Neural progenitor cell (in vitro differentiated cells): Measurements from ENCODE around the gene SV2B. TPM values are rescaled to one million over a fixed set of nuclear protein-coding genes. Genes with fewer than 3 reads are reported as not detected.

Source experiments
- DNase-seq: peaks from one replicate; pipeline ENCODE4 v3.0.0-alpha.2; 2016; ENCODE audit warnings: low spot score
- H2AFZ ChIP-seq: fragments of 200-600 bp; sonication (generic); replicated peaks from 2 replicates; pipeline ENCODE4 v1.6.1; 2016; ENCODE audit warnings: antibody characterized with exemption
- H3F3A ChIP-seq: fragments of 200-600 bp; sonication (generic); 2 replicates; pipeline ENCODE4 v1.6.1; 2016; ENCODE audit warnings: antibody characterized with exemption, low read depth
- H3K27ac ChIP-seq: fragments of 200-600 bp; sonication (generic); 2 replicates; pipeline ENCODE4 v1.5.1; 2016; ENCODE audit warnings: mild to moderate bottlenecking
- H3K27me3 ChIP-seq: fragments of 200-600 bp; sonication (generic); 2 replicates; pipeline ENCODE4 v1.6.1; 2016; ENCODE audit warnings: mild to moderate bottlenecking, moderate library complexity
- H3K36me3 ChIP-seq: fragments of 200-600 bp; sonication (generic); 2 replicates; pipeline ENCODE4 v1.5.1; 2016
- H3K4me1 ChIP-seq: fragments of 200-600 bp; sonication (generic); 2 replicates; pipeline ENCODE4 v1.6.1; 2016; ENCODE audit warnings: mixed run types
- H3K4me2 ChIP-seq: fragments of 200-600 bp; sonication (generic); 2 replicates; pipeline ENCODE4 v1.6.1; 2016
- H3K4me3 ChIP-seq: fragments of 200-600 bp; sonication (generic); 2 replicates; pipeline ENCODE4 v1.5.1; 2016
- H3K79me2 ChIP-seq: fragments of 200-600 bp; sonication (generic); 2 replicates; pipeline ENCODE4 v1.6.1; 2016; ENCODE audit warnings: low read depth
- H3K9ac ChIP-seq: fragments of 200-600 bp; sonication (generic); 2 replicates; pipeline ENCODE4 v1.6.1; 2016
- H3K9me3 ChIP-seq: fragments of 200-600 bp; sonication (generic); 2 replicates; pipeline ENCODE4 v1.5.1; 2016; ENCODE audit warnings: low read depth
- H4K20me1 ChIP-seq: fragments of 200-600 bp; sonication (generic); 2 replicates; pipeline ENCODE4 v1.6.1; 2016; ENCODE audit warnings: low read depth
- H3K27ac Mint-ChIP-seq: 3 replicates; pipeline ENCODE4 v1.8.0; 2021; ENCODE audit warnings: mixed read lengths
- H3K27me3 Mint-ChIP-seq: 2 replicates; pipeline ENCODE4 v1.8.0; 2022; ENCODE audit warnings: low read depth, mild to moderate bottlenecking, inconsistent platforms, moderate library complexity, mixed read lengths; ENCODE audit not compliant: insufficient read depth
- H3K36me3 Mint-ChIP-seq: 3 replicates; pipeline ENCODE4 v1.8.0; 2021; ENCODE audit warnings: mixed read lengths
- H3K4me1 Mint-ChIP-seq: 3 replicates; pipeline ENCODE4 v1.8.0; 2021; ENCODE audit warnings: mixed read lengths
- H3K4me3 Mint-ChIP-seq: 3 replicates; pipeline ENCODE4 v1.8.0; 2021; ENCODE audit warnings: mild to moderate bottlenecking, moderate library complexity, mixed read lengths
- H3K9me3 Mint-ChIP-seq: 3 replicates; pipeline ENCODE4 v1.8.0; 2020; ENCODE audit warnings: mixed read lengths
- CTCF ChIP-seq: fragments of 200-600 bp; sonication (generic); IDR thresholded peaks from 2 replicates; pipeline ENCODE4 v1.5.1; 2017; ENCODE audit warnings: antibody characterized with exemption, mild to moderate bottlenecking
- EZH2 ChIP-seq: fragments of 200-600 bp; sonication (generic); IDR thresholded peaks from 2 replicates; pipeline ENCODE4 v1.6.1; 2017; ENCODE audit warnings: antibody characterized with exemption, mild to moderate bottlenecking, moderate library complexity
- EZH2phosphoT487 ChIP-seq: fragments of 200-600 bp; sonication (generic); IDR thresholded peaks from 2 replicates; pipeline ENCODE4 v1.6.1; 2017; ENCODE audit warnings: antibody characterized with exemption
- total RNA-seq: library from RNA; depleted of rRNA; stranded (reverse); fragments of >200 nt; gene quantifications from 2 replicates; pipeline ENCODE4 v1.2.3, GENCODE V29; 2015; ENCODE audit warnings: low replicate concordance

The SV2B gene
- total RNA-seq, 1 donor from 2014 or later: 0.02 TPM

GRCh38 chr15:91070872-91071271 is 29.2 kb upstream of the SV2B start:
- Mint-ChIP-seq H3K27ac (no peak overlapping the region), H3K27me3 (peaks cover 4% of the 10 kb centered on the region), H3K4me3 (no peak overlapping the region), H3K9me3 (no peaks in the 10 kb centered on the region), H3K36me3 (no peaks in the 10 kb centered on the region), H3K4me1 (peaks cover 2% of the 10 kb centered on the region)
- Histone ChIP-seq H3K4me2 (no peak overlapping the region), H3K4me3 (no peak overlapping the region), H3K9me3 (no peaks in the 10 kb centered on the region), H3K79me2 (no peaks in the 10 kb centered on the region), H3K27me3 (no peaks in the 10 kb centered on the region), H3K4me1 (no peaks in the 10 kb centered on the region), H2AFZ (no peak overlapping the region), H3K27ac (no peak overlapping the region), H3F3A (no peaks in the 10 kb centered on the region), H3K9ac (no peak overlapping the region), H4K20me1 (no peaks in the 10 kb centered on the region), H3K36me3 (no peaks in the 10 kb centered on the region)
- TF ChIP-seq CTCF: no peak
- TF ChIP-seq EZH2: no peak
- TF ChIP-seq EZH2phosphoT487: no peak
- no peak for DNase-seq

- no peaks in the 10 kb centered on the region for H3F3A ChIP-seq
- Mint-ChIP-seq H3K27me3 (peaks cover 4% of the 10 kb centered on the region), H3K9me3 (no peaks in the 10 kb centered on the region), H3K27ac (no peak overlapping the region), H3K36me3 (no peaks in the 10 kb centered on the region), H3K4me3 (no peak overlapping the region), H3K4me1 (peaks cover 2% of the 10 kb centered on the region)
- no peak overlapping the region for H3K9ac ChIP-seq
- no peak overlapping the region for H3K4me2 ChIP-seq
- no peak overlapping the region for H3K27ac ChIP-seq
- no peak overlapping the region for H3K4me3 ChIP-seq
- no peaks in the 10 kb centered on the region for H3K79me2 ChIP-seq
- H3K27me3 ChIP-seq: no peaks in the 10 kb centered on the region
- H2AFZ ChIP-seq: no peak overlapping the region
- TF ChIP-seq EZH2: no peak
- TF ChIP-seq EZH2phosphoT487: no peak
- no peak for TF ChIP-seq CTCF
- H3K4me1 ChIP-seq: no peaks in the 10 kb centered on the region
- no peaks in the 10 kb centered on the region for H4K20me1 ChIP-seq
- DNase-seq: no peak
- H3K36me3 ChIP-seq: no peaks in the 10 kb centered on the region
- H3K9me3 ChIP-seq: no peaks in the 10 kb centered on the region
Observed at GRCh38 chr15:91072161-91072560, 27.9 kb upstream of the SV2B start.

- no peak overlapping the region for H3K4me3 ChIP-seq
- H4K20me1 ChIP-seq: no peaks in the 10 kb centered on the region
- no peak overlapping the region for H3K4me2 ChIP-seq
- H3K9me3 ChIP-seq: no peaks in the 10 kb centered on the region
- H3K4me1 ChIP-seq: no peaks in the 10 kb centered on the region
- Mint-ChIP-seq H3K27ac (no peak overlapping the region), H3K4me1 (peaks cover 2% of the 10 kb centered on the region), H3K9me3 (no peaks in the 10 kb centered on the region), H3K27me3 (peaks cover 4% of the 10 kb centered on the region), H3K4me3 (no peak overlapping the region), H3K36me3 (no peaks in the 10 kb centered on the region)
- no peak for DNase-seq
- H3K27ac ChIP-seq: no peak overlapping the region
- no peaks in the 10 kb centered on the region for H3K79me2 ChIP-seq
- no peaks in the 10 kb centered on the region for H3F3A ChIP-seq
- H2AFZ ChIP-seq: no peak overlapping the region
- no peaks in the 10 kb centered on the region for H3K27me3 ChIP-seq
- H3K9ac ChIP-seq: no peak overlapping the region
- H3K36me3 ChIP-seq: no peaks in the 10 kb centered on the region
- no peak for TF ChIP-seq CTCF
- no peak for TF ChIP-seq EZH2phosphoT487
- no peak for TF ChIP-seq EZH2
Observed at GRCh38 chr15:91073077-91073476, 27.0 kb upstream of the SV2B start.

- H3K4me1 Mint-ChIP-seq: peaks cover 2% of the 10 kb centered on the region
- H3K36me3 Mint-ChIP-seq: no peaks in the 10 kb centered on the region
- no peaks in the 10 kb centered on the region for H3K9me3 Mint-ChIP-seq
- H3K9me3 ChIP-seq: no peaks in the 10 kb centered on the region
- TF ChIP-seq CTCF: no peak
- no peak for TF ChIP-seq EZH2phosphoT487
- TF ChIP-seq EZH2: no peak
- no peak overlapping the region for H3K9ac ChIP-seq
- no peaks in the 10 kb centered on the region for H3F3A ChIP-seq
- no peak overlapping the region for H3K27ac Mint-ChIP-seq
- no peak overlapping the region for H3K4me3 Mint-ChIP-seq
- H4K20me1 ChIP-seq: no peaks in the 10 kb centered on the region
- peaks cover 4% of the 10 kb centered on the region for H3K27me3 Mint-ChIP-seq
- no peaks in the 10 kb centered on the region for H3K36me3 ChIP-seq
- DNase-seq: no peak
- H3K79me2 ChIP-seq: no peaks in the 10 kb centered on the region
- H3K4me3 ChIP-seq: no peak overlapping the region
- no peak overlapping the region for H3K27ac ChIP-seq
- H3K4me2 ChIP-seq: no peak overlapping the region
- H3K27me3 ChIP-seq: no peaks in the 10 kb centered on the region
- H2AFZ ChIP-seq: no peak overlapping the region
- H3K4me1 ChIP-seq: no peaks in the 10 kb centered on the region
Observed at GRCh38 chr15:91073768-91074167, 26.3 kb upstream of the SV2B start.
